Frontal cortex (tissue), 4 donors: ENCODE measurements around the gene TSFM. TPM values are rescaled to one million over a fixed set of nuclear protein-coding genes. Genes with fewer than 3 reads are reported as not detected.

Source experiments
- DNase-seq, 2 donors: peaks; one replicate each; pipeline ENCODE4 v3.0.0; 2012; ENCODE audit warnings: low spot score in 2 of 2
- FAIRE-seq: peaks from 2 replicates; lab custom pipeline; 2012; peaks lifted over from hg19 to GRCh38; lab: Jason Lieb, UNC
- total RNA-seq: library from RNA; depleted of rRNA; stranded (reverse); fragments of >200 nt; gene quantifications from one replicate; pipeline ENCODE4 v1.2.3, GENCODE V29; 2014
- donor health status: control.
- donor health status: control.
- donor health status: control.

TSFM gene
- total RNA-seq, 1 donor from 2014 or later: 30.2 TPM

GRCh38 chr12:57826400-57826799 lies 43.8 kb downstream of the TSFM start:
- DNase-seq (no peak), FAIRE-seq (no peak)

GRCh38 chr12:57826966-57827365 lies 44.4 kb downstream of the TSFM start:
- no peak for DNase-seq
- no peak for FAIRE-seq

DNA sequence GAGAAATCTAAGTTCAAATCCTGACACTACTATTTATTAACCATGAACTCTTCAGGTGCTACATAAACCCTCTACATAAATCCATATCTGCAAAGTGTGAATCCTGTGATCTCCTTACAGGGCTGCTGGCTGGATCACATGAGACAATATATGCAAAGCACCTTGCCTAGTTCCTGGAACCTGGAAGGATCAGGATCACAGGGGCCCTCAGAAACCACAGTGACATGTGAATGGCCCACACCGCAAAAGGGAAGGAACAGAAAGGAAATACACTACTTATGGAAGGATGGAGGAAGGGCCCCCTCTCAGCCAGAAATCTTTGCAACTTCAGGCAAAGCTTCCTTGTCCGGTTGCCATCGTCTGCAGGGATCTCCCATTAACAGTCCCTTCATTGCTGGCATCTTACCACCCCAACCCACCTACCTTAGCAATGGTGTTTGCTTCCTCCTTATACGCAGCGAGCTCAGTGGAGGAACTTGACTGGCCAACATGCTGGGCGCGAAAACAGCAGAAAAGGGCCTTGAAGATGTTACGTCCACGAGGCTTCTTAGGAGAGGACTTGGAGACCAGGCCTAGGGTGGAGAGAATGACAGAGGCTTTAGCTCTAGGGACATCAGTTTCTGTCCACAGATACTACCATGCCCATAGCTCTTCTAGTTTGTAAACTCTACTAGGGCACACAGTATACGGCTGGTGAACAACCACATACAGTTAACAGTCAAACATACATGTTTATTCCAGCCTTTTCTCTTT lies 46.6 kb downstream of the TSFM start:
- FAIRE-seq (no peak), DNase-seq (no peak)

GRCh38 chr12:57830393-57830792 lies 47.8 kb downstream of the TSFM start:
- FAIRE-seq (no peak), DNase-seq (no peak)

- FAIRE-seq: no peak
- no peak for DNase-seq
These were observed 50.4 kb downstream of the TSFM start for GRCh38 chr12:57832966-57833365.

- no peak for FAIRE-seq
- DNase-seq: no peak
These were observed 51.1 kb downstream of the TSFM start for GRCh38 chr12:57833672-57834071.

- DNase-seq: no peak
These were observed 51.7 kb downstream of the TSFM start for GRCh38 chr12:57834086-57834876.

GRCh38 chr12:57835366-57836288 lies 53.0 kb downstream of the TSFM start:
- no peak for DNase-seq
- no peak for FAIRE-seq

More at GRCh38 chr12:57834086-57834876, 51.7 kb downstream of the TSFM start:
- FAIRE-seq: no peak

- DNase-seq (peak in 1 of 2 donors; percentile 60), FAIRE-seq (no peak)
These were observed 54.1 kb downstream of the TSFM start for GRCh38 chr12:57836442-57837375.

GRCh38 chr12:57837864-57838562 lies 55.4 kb downstream of the TSFM start:
- no peak for DNase-seq
- no peak for FAIRE-seq

GRCh38 chr12:57838594-57839302 lies 56.2 kb downstream of the TSFM start:
- FAIRE-seq (no peak), DNase-seq (no peak)

GRCh38 chr12:57839996-57840395 lies 57.4 kb downstream of the TSFM start:
- FAIRE-seq: no peak
- no peak for DNase-seq

DNA sequence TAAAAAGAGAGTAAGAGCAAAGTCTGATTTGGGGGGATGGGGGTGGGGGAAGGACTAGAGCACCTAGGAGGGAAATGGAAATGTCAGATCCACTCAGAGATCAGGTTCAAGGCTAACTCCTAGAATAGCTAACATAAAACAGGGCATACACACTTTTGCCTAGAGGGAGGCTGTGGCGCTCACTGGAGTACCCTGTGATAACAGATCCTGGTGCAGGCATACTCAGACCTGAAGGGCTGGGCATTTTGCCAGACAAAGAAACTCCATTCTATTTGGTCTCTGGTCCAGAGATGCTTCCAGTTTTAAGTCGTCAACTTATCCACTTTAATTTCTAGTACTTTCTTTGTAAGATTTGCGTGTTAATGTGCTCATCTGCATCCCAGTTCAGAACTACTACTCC lies 58.1 kb downstream of the TSFM start:
- no peak for DNase-seq
- FAIRE-seq: no peak

DNA sequence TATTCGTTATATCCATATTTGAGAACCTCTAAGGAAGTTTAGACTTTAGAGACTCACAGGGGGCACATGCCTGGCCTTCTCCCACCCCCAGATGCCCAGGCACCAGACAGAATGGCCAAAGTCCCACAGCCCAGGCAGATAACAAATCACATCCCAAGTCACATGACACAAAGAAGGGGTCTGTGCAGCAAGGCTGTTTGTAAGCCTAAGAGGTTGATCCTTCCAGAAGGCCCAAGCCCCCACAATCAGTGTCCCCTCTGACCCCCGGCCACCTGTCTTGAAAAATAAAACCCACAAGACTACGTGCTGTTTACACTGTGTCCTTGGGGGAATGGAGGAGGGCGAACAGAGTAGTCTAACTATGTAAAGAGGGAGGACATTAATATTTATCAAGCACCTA lies 58.9 kb downstream of the TSFM start:
- DNase-seq: no peak
- FAIRE-seq: no peak

DNA sequence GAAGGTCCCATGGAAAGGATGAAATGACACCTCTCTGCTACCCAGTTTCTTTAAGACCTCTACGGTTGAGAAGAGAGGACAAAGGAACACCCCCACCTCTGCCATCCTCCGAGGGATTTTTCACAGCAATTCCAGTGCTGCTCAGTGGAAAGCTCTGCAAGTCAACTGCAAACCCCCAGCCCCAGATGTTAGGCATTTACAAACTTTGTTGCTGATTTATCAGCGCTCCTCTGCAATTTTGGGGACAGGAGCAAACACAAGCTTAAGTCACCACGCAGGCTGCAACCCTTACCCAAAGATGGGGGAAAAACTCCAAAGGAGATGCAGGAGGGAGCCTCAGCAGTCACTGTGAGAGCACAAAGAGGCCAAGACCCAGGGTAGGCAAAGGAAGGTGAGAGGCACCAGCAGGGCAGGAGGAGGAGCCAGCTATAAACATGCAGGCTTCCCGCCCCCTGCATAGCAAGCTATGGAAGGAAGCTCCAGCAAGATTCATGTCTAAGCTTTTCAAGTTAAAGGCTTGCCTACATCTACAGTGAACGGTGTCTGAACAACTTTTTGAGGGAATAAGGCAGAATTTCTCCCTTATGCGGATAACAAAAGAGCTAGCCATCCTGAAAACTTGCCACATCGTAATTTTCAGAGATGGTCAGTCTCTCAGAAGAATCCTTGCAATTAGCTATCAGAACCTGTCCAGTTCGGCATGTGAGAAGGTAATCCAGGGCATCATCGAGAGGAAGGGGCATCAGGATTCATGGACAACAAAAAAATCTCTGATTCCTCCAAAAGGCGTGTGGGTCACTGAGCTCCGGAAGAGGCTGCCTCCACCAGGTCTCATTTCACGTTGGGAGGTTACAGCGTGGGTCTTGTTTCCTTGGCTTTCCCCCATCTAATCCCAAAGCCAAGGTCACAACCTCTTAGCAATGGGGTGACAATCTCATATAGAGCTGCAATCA lies 60.0 kb downstream of the TSFM start:
- DNase-seq (no peak), FAIRE-seq (no peak)

GRCh38 chr12:57844709-57845477 lies 62.3 kb downstream of the TSFM start:
- FAIRE-seq (no peak), DNase-seq (peak in 1 of 2 donors; percentile 60)
